HG03039 (cell line): ENCODE results near the gene PLCB2.

Experiments used
- ATAC-seq: cut with Tn5 transposase; IDR thresholded peaks from one replicate; pipeline ENCODE4 v1.9.1; 2021; ENCODE audit warnings: mild to moderate bottlenecking, moderate library complexity; ENCODE audit not compliant: unreplicated experiment

Gene PLCB2

GRCh38 chr15:40272485-40273056, 35.2 kb downstream of the PLCB2 start:
- ATAC-seq: no peak

GRCh38 chr15:40271685-40272484, 35.9 kb downstream of the PLCB2 start:
- no peak for ATAC-seq

GRCh38 chr15:40270246-40270995, 37.3 kb downstream of the PLCB2 start:
- no peak for ATAC-seq

- no peak for ATAC-seq
Observed at GRCh38 chr15:40269604-40270003, 38.1 kb downstream of the PLCB2 start.

GRCh38 chr15:40267670-40268069, 40.1 kb downstream of the PLCB2 start:
- no peak for ATAC-seq

GRCh38 chr15:40266828-40267304, 40.9 kb downstream of the PLCB2 start:
- ATAC-seq: no peak

GRCh38 chr15:40265875-40266274, 41.9 kb downstream of the PLCB2 start:
- no peak for ATAC-seq

GRCh38 chr15:40265355-40265754, 42.4 kb downstream of the PLCB2 start:
- ATAC-seq: no peak

- ATAC-seq: no peak
Observed at GRCh38 chr15:40264321-40265153, 43.2 kb downstream of the PLCB2 start.

- ATAC-seq: no peak
Observed at GRCh38 chr15:40263024-40263754, 44.5 kb downstream of the PLCB2 start.

GRCh38 chr15:40259021-40259420, 48.7 kb downstream of the PLCB2 start:
- no peak for ATAC-seq

- ATAC-seq: no peak
Observed at GRCh38 chr15:40258544-40258943, 49.2 kb downstream of the PLCB2 start.

- ATAC-seq: no peak
Observed at GRCh38 chr15:40257656-40258450, 49.9 kb downstream of the PLCB2 start.

GRCh38 chr15:40256638-40257235, 51.0 kb downstream of the PLCB2 start:
- no peak for ATAC-seq

GRCh38 chr15:40255033-40255432, 52.7 kb downstream of the PLCB2 start:
- no peak for ATAC-seq

- ATAC-seq: no peak
Observed at GRCh38 chr15:40254452-40254851, 53.3 kb downstream of the PLCB2 start.

- no peak for ATAC-seq
Observed at GRCh38 chr15:40253167-40253790, 54.5 kb downstream of the PLCB2 start.

GRCh38 chr15:40252438-40253166, 55.1 kb downstream of the PLCB2 start:
- ATAC-seq: no peak
